HCT116 (cell line): ENCODE data around the gene PHF11. TPM values are rescaled to one million over a fixed set of nuclear protein-coding genes. Genes with fewer than 3 reads are reported as not detected.

Experiments used
- ATAC-seq: fragments of 200-7000 bp; cut with Tn5 transposase; 2 replicates; pipeline ENCODE4 v1.9.1; 2020; ENCODE audit warnings: mild to moderate bottlenecking, moderate library complexity
- BruUV-seq: library from RNA; stranded (reverse); fragments of 400-500 nt; replicated peaks from 2 replicates; lab custom pipeline; 2021; lab: Mats Ljungman, UMichigan
- CTCF ChIA-PET: fragments of 300-600 bp; sonication (Branson Sonifier 250); formaldehyde crosslinking; loops from one replicate; lab custom pipeline; 2021; ENCODE audit warnings: antibody characterized with exemption; lab: Charles Lee
- POLR2A ChIA-PET: fragments of 300-600, 350-600 bp; sonication (Branson Sonifier 250); formaldehyde crosslinking; loops from one replicate; lab custom pipeline; 2021; ENCODE audit warnings: antibody characterized with exemption; lab: Charles Lee
- RAD21 ChIA-PET, 2 experiments: fragments of 300-600 bp; sonication (Branson Sonifier 250); formaldehyde crosslinking; loops; one replicate each; lab custom pipeline; 2023; ENCODE audit warnings: low total read pairs in 2 of 2; ENCODE audit not compliant: uncharacterized antibody in 2 of 2, unreplicated experiment in 2 of 2, low non-redundant PET in 1 of 2; lab: Charles Lee
- DNase-seq: peaks from one replicate; pipeline ENCODE4 v3.0.0-alpha.2; 2010; ENCODE audit warnings: low read depth, low spot score
- H2AFZ ChIP-seq: fragments of 200-600 bp; shearing (Covaris generic), sonication (generic); 2 replicates; pipeline ENCODE4 v1.6.1; 2017; ENCODE audit warnings: low read depth, mixed run types, mixed read lengths, antibody characterized with exemption, low read length; ENCODE audit not compliant: poor library complexity, severe bottlenecking
- H3K27ac ChIP-seq: 2 replicates; pipeline ENCODE4 v1.5.1; 2012; ENCODE audit warnings: low read depth, low read length
- H3K27me3 ChIP-seq: fragments of 200-600 bp; sonication (generic); 2 replicates; pipeline ENCODE4 v1.6.1; 2016; ENCODE audit warnings: mixed run types, low read length, mixed read lengths; ENCODE audit not compliant: insufficient read depth
- H3K36me3 ChIP-seq, 2 experiments: fragments of 200-500 bp in 1 of 2; fragments of 200-600 bp in 1 of 2; sonication (Bioruptor generic) in 1 of 2; sonication (generic) in 1 of 2; 2 replicates each; pipeline versions ENCODE4 v1.5.1 to v1.6.1; 2014 to 2016; ENCODE audit warnings: low read length in 2 of 2, inconsistent platforms in 1 of 2, mixed read lengths in 1 of 2, mixed run types in 1 of 2; ENCODE audit not compliant: insufficient read depth in 2 of 2, control insufficient read depth in 1 of 2
- H3K4me1 ChIP-seq, 2 experiments: fragments of 200-600 bp in 1 of 2; sonication (generic) in 1 of 2; 2 replicates each; pipeline versions ENCODE4 v1.5.1 to v1.6.1; 2012 to 2017; ENCODE audit warnings: low read length in 2 of 2, inconsistent platforms in 1 of 2, mild to moderate bottlenecking in 1 of 2, mixed read lengths in 1 of 2, mixed run types in 1 of 2, moderate library complexity in 1 of 2; ENCODE audit not compliant: insufficient read depth in 2 of 2, control insufficient read depth in 1 of 2
- H3K4me2 ChIP-seq: fragments of 200-600 bp; sonication (generic); 2 replicates; pipeline ENCODE4 v1.6.1; 2017; ENCODE audit warnings: mixed run types, low read length, mixed read lengths
- H3K4me3 ChIP-seq, 2 experiments: fragments of 200-600 bp in 1 of 2; sonication (generic) in 1 of 2; replicated peaks in 1 of 2; 2 replicates each; pipeline ENCODE4 v1.5.1; 2011 to 2016; ENCODE audit warnings: low read length in 2 of 2, control low read depth in 1 of 2, low read depth in 1 of 2, mild to moderate bottlenecking in 1 of 2, mixed read lengths in 1 of 2, mixed run types in 1 of 2
- H3K79me2 ChIP-seq: fragments of 200-600 bp; sonication (generic); 2 replicates; pipeline ENCODE4 v1.6.1; 2017; ENCODE audit warnings: mild to moderate bottlenecking, mixed run types, low read length, moderate library complexity, mixed read lengths; ENCODE audit not compliant: insufficient read depth
- H3K9ac ChIP-seq: fragments of 200-600 bp; sonication (generic); 2 replicates; pipeline ENCODE4 v1.6.1; 2016; ENCODE audit warnings: low read length, mixed read lengths
- H3K9me2 ChIP-seq: fragments of 200-600 bp; sonication (generic), shearing (Covaris generic); 2 replicates; pipeline ENCODE4 v1.6.1; 2017; ENCODE audit warnings: mixed run types, mild to moderate bottlenecking, moderate library complexity; ENCODE audit not compliant: insufficient read depth
- H3K9me3 ChIP-seq, 2 experiments: fragments of 200-500 bp in 1 of 2; fragments of 200-600 bp in 1 of 2; sonication (Bioruptor generic) in 1 of 2; sonication (generic) in 1 of 2; 2 replicates each; pipeline ENCODE4 v1.6.1; 2014 to 2017; ENCODE audit warnings: low read length in 2 of 2, mixed read lengths in 2 of 2, inconsistent platforms in 1 of 2, low read depth in 1 of 2, mild to moderate bottlenecking in 1 of 2, mixed run types in 1 of 2, moderate library complexity in 1 of 2; ENCODE audit not compliant: control insufficient read depth in 1 of 2, insufficient read depth in 1 of 2
- H4K20me1 ChIP-seq: fragments of 200-600 bp; sonication (generic), shearing (Covaris generic); 2 replicates; pipeline ENCODE4 v1.6.1; 2017; ENCODE audit warnings: mixed run types, mild to moderate bottlenecking, moderate library complexity; ENCODE audit not compliant: insufficient read depth
- CEBPB ChIP-seq: IDR thresholded peaks from 2 replicates; pipeline ENCODE4 v1.6.1; 2012; ENCODE audit warnings: low read depth
- EZH2phosphoT487 ChIP-seq: fragments of 200-600 bp; IDR thresholded peaks from 2 replicates; pipeline ENCODE4 v1.6.1; 2018; ENCODE audit warnings: antibody characterized with exemption, borderline replicate concordance
- FOSL1 ChIP-seq: IDR thresholded peaks from 2 replicates; pipeline ENCODE4 v1.6.1; 2012; ENCODE audit warnings: low read depth
- JUND ChIP-seq: IDR thresholded peaks from 2 replicates; pipeline ENCODE4 v1.6.1; 2012
- POLR2A ChIP-seq: IDR thresholded peaks from 2 replicates; pipeline ENCODE4 v1.7.0; 2011; ENCODE audit warnings: borderline replicate concordance; ENCODE audit not compliant: insufficient read depth, insufficient read length; ENCODE audit errors: extremely low read depth
- RAD21 ChIP-seq: IDR thresholded peaks from 2 replicates; pipeline ENCODE4 v1.6.1; 2012; ENCODE audit warnings: low read depth, mild to moderate bottlenecking
- YY1 ChIP-seq: IDR thresholded peaks from 2 replicates; pipeline ENCODE4 v1.6.1; 2011; ENCODE audit warnings: low read length, low read depth, moderate library complexity, mild to moderate bottlenecking; ENCODE audit not compliant: insufficient replicate concordance; ENCODE audit errors: extremely low read depth
- intact Hi-C: fragments of 100-400 bp; cut with micrococcal nuclease; formaldehyde crosslinking; loops from 2 replicates; pipeline ENCODE4 v1.10.0; 2022
- total RNA-seq: library from RNA; stranded (reverse); gene quantifications from one replicate; pipeline ENCODE4 v1.2.1, GENCODE V29; 2021; ENCODE audit not compliant: unreplicated experiment
- TF ChIP-seq, protein P1 (sequence below): IDR thresholded peaks from 2 replicates; pipeline ENCODE4 v1.6.1; 2012; ENCODE audit warnings: low read depth

PHF11 gene
- total RNA-seq, 1 experiment from 2014 or later: 12.1 TPM

DNA sequence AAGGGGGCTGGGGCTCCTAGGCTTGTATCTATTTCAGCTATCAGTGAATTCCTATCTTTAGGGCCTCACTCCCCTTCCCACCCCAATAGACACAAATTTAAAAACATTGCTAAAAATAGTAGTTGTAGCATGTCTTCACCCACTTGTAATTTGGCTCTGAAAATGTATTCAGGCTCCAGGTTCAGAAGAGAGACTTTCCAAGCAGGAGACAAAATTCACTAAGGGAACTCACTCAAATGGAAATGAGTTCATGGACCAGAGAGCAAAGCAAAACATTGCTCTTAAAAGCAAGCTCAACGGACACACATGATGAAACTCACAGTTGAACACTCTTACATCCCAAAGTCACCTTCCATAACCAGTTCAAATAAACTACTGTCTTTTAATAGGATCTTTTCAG is 36.8 kb downstream of the PHF11 start:
- CTCF ChIA-PET: no interaction called here
- intact Hi-C loops: no loop called here
- POLR2A ChIA-PET: no interaction called here

More for the DNA sequence above, 36.8 kb downstream of the PHF11 start:
- Histone ChIP-seq H3K4me3 (no peak overlapping the region), H3K27ac (no peak overlapping the region), H3K79me2 (no peaks in the 10 kb centered on the region), H4K20me1 (no peaks in the 10 kb centered on the region), H3K4me2 (no peak overlapping the region), H3K9me3 (no peaks in the 10 kb centered on the region), H3K4me1 (no peaks in the 10 kb centered on the region), H2AFZ (no peak overlapping the region), H3K36me3 (no peaks in the 10 kb centered on the region; a peak in 1 of 4 replicates), H3K9me2 (no peaks in the 10 kb centered on the region), H3K9ac (no peak overlapping the region), H3K27me3 (no peaks in the 10 kb centered on the region)
- RAD21 ChIA-PET: no interaction called here
- ATAC-seq: no peak
- no peak for TF ChIP-seq EZH2phosphoT487
- TF ChIP-seq YY1: no peak
- no peak for TF ChIP-seq FOSL1
- TF ChIP-seq JUND: no peak
- TF ChIP-seq POLR2A: no peak
- no peak for TF ChIP-seq RAD21
- TF ChIP-seq, protein P1, sequence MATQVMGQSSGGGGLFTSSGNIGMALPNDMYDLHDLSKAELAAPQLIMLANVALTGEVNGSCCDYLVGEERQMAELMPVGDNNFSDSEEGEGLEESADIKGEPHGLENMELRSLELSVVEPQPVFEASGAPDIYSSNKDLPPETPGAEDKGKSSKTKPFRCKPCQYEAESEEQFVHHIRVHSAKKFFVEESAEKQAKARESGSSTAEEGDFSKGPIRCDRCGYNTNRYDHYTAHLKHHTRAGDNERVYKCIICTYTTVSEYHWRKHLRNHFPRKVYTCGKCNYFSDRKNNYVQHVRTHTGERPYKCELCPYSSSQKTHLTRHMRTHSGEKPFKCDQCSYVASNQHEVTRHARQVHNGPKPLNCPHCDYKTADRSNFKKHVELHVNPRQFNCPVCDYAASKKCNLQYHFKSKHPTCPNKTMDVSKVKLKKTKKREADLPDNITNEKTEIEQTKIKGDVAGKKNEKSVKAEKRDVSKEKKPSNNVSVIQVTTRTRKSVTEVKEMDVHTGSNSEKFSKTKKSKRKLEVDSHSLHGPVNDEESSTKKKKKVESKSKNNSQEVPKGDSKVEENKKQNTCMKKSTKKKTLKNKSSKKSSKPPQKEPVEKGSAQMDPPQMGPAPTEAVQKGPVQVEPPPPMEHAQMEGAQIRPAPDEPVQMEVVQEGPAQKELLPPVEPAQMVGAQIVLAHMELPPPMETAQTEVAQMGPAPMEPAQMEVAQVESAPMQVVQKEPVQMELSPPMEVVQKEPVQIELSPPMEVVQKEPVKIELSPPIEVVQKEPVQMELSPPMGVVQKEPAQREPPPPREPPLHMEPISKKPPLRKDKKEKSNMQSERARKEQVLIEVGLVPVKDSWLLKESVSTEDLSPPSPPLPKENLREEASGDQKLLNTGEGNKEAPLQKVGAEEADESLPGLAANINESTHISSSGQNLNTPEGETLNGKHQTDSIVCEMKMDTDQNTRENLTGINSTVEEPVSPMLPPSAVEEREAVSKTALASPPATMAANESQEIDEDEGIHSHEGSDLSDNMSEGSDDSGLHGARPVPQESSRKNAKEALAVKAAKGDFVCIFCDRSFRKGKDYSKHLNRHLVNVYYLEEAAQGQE: no peak
- TF ChIP-seq CEBPB: no peak
- no peak for DNase-seq
- BruUV-seq: no TSS peak
